Astrocyte (in vitro differentiated cells and primary cell): ENCODE results near the gene DMC1. TPM values are rescaled to one million over a fixed set of nuclear protein-coding genes. Genes with fewer than 3 reads are reported as not detected.

Experiments
- DNase-seq: peaks from one replicate; pipeline ENCODE4 v3.0.0-alpha.2; 2010; ENCODE audit warnings: low read depth
- FAIRE-seq: peaks from 2 replicates; lab custom pipeline; 2011; peaks lifted over from hg19 to GRCh38; lab: Jason Lieb, UNC
- H2AFZ ChIP-seq: 2 replicates; pipeline ENCODE4 v1.6.0; 2012; ENCODE audit warnings: low read depth, low read length, inconsistent platforms
- H3K27ac ChIP-seq: 2 replicates; pipeline ENCODE4 v1.5.1; 2011; ENCODE audit warnings: low read depth, low read length, inconsistent platforms
- H3K27me3 ChIP-seq: 2 replicates; pipeline ENCODE4 v1.6.0; 2011; ENCODE audit warnings: low read length, inconsistent platforms; ENCODE audit not compliant: insufficient read depth
- H3K36me3 ChIP-seq: 2 replicates; pipeline ENCODE4 v1.5.1; 2011; ENCODE audit warnings: low read length, inconsistent platforms; ENCODE audit not compliant: insufficient read depth
- H3K4me1 ChIP-seq: 2 replicates; pipeline ENCODE4 v1.5.1; 2011; ENCODE audit warnings: low read length, inconsistent platforms; ENCODE audit not compliant: insufficient read depth
- H3K4me2 ChIP-seq: 2 replicates; pipeline ENCODE4 v1.6.0; 2012; ENCODE audit warnings: low read length, inconsistent platforms
- H3K4me3 ChIP-seq: 2 replicates; pipeline ENCODE4 v1.5.1; 2011; ENCODE audit warnings: low read depth, mild to moderate bottlenecking, low read length, inconsistent platforms; ENCODE audit not compliant: insufficient read depth
- H3K79me2 ChIP-seq: 2 replicates; pipeline ENCODE4 v1.6.0; 2012; ENCODE audit warnings: mild to moderate bottlenecking, low read length, inconsistent platforms; ENCODE audit not compliant: insufficient read depth
- H3K9ac ChIP-seq: 2 replicates; pipeline ENCODE4 v1.6.0; 2012; ENCODE audit warnings: mild to moderate bottlenecking, low read length, inconsistent platforms
- H3K9me3 ChIP-seq: 2 replicates; pipeline ENCODE4 v1.5.1; 2012; ENCODE audit warnings: low read depth, mild to moderate bottlenecking, low read length, inconsistent platforms; ENCODE audit not compliant: insufficient read depth
- H4K20me1 ChIP-seq: 2 replicates; pipeline ENCODE4 v1.6.0; 2012; ENCODE audit warnings: low read length, inconsistent platforms; ENCODE audit not compliant: insufficient read depth
- H3K27ac Mint-ChIP-seq: one replicate; pipeline ENCODE4 v1.8.0; 2021; ENCODE audit warnings: mild to moderate bottlenecking, mixed read lengths; ENCODE audit not compliant: unreplicated experiment
- H3K27me3 Mint-ChIP-seq: one replicate; pipeline ENCODE4 v1.8.0; 2021; ENCODE audit warnings: low read depth, mixed read lengths; ENCODE audit not compliant: unreplicated experiment
- H3K36me3 Mint-ChIP-seq: one replicate; pipeline ENCODE4 v1.8.0; 2021; ENCODE audit warnings: low read depth, mixed read lengths; ENCODE audit not compliant: unreplicated experiment
- H3K4me1 Mint-ChIP-seq: one replicate; pipeline ENCODE4 v1.8.0; 2021; ENCODE audit warnings: low read depth, mixed read lengths; ENCODE audit not compliant: unreplicated experiment
- H3K4me3 Mint-ChIP-seq: one replicate; pipeline ENCODE4 v1.8.0; 2021; ENCODE audit warnings: mild to moderate bottlenecking, moderate library complexity, mixed read lengths; ENCODE audit not compliant: unreplicated experiment
- H3K9me3 Mint-ChIP-seq: one replicate; pipeline ENCODE4 v1.8.0; 2021; ENCODE audit warnings: mild to moderate bottlenecking, mixed read lengths; ENCODE audit not compliant: unreplicated experiment
- CTCF ChIP-seq: IDR thresholded peaks from 2 replicates; pipeline ENCODE4 v1.5.1; 2011; ENCODE audit warnings: low read depth, mild to moderate bottlenecking, inconsistent platforms, low read length, moderate library complexity; ENCODE audit not compliant: insufficient read depth
- EZH2 ChIP-seq: IDR thresholded peaks from 2 replicates; pipeline ENCODE4 v1.6.1; 2012; ENCODE audit warnings: mild to moderate bottlenecking, low read length, inconsistent platforms; ENCODE audit not compliant: insufficient read depth
- total RNA-seq: library from RNA; stranded (reverse); gene quantifications from 2 replicates; pipeline ENCODE4 v1.2.1, GENCODE V29; 2021

DMC1 gene
- total RNA-seq, 1 donor from 2014 or later: 0.11 TPM

- Histone ChIP-seq H3K9ac (no peak overlapping the region), H3K79me2 (no peaks in the 10 kb centered on the region), H3K4me3 (no peak overlapping the region), H3K4me1 (no peaks in the 10 kb centered on the region), H3K9me3 (no peaks in the 10 kb centered on the region), H3K4me2 (no peak overlapping the region), H2AFZ (no peak overlapping the region), H3K27me3 (no peaks in the 10 kb centered on the region), H3K27ac (no peak overlapping the region), H3K36me3 (no peaks in the 10 kb centered on the region), H4K20me1 (no peaks in the 10 kb centered on the region)
- no peak for DNase-seq
- H3K4me3 Mint-ChIP-seq: no peak overlapping the region
- H3K4me1 Mint-ChIP-seq: no peaks in the 10 kb centered on the region
- H3K27me3 Mint-ChIP-seq: peaks cover 3% of the 10 kb centered on the region
- no peak overlapping the region for H3K27ac Mint-ChIP-seq
- no peaks in the 10 kb centered on the region for H3K36me3 Mint-ChIP-seq
- no peaks in the 10 kb centered on the region for H3K9me3 Mint-ChIP-seq
- FAIRE-seq: no peak
- TF ChIP-seq CTCF: no peak
- no peak for TF ChIP-seq EZH2
Observed at GRCh38 chr22:38513063-38513462, 56.9 kb downstream of the DMC1 start.

- Mint-ChIP-seq H3K27ac (no peak overlapping the region), H3K9me3 (peaks cover 3% of the 10 kb centered on the region), H3K4me1 (peaks cover 3% of the 10 kb centered on the region), H3K36me3 (no peaks in the 10 kb centered on the region), H3K4me3 (no peak overlapping the region), H3K27me3 (no peaks in the 10 kb centered on the region)
- Histone ChIP-seq H3K27ac (no peak overlapping the region), H3K4me2 (no peak overlapping the region), H2AFZ (no peak overlapping the region), H4K20me1 (no peaks in the 10 kb centered on the region), H3K9me3 (no peaks in the 10 kb centered on the region), H3K27me3 (no peaks in the 10 kb centered on the region), H3K9ac (no peak overlapping the region), H3K4me3 (no peak overlapping the region), H3K79me2 (peaks cover 7% of the 10 kb centered on the region), H3K4me1 (no peaks in the 10 kb centered on the region), H3K36me3 (no peaks in the 10 kb centered on the region)
- DNase-seq (no peak), FAIRE-seq (no peak)
- TF ChIP-seq EZH2 (no peak), CTCF (no peak)
Observed at GRCh38 chr22:38510416-38510970, 59.5 kb downstream of the DMC1 start.

- peaks cover 3% of the 10 kb centered on the region for H3K9me3 Mint-ChIP-seq
- peak; percentile 45 for FAIRE-seq
- Histone ChIP-seq H3K4me1 (no peaks in the 10 kb centered on the region), H3K4me2 (peak within 1 kb of the TSS; percentile 88), H4K20me1 (peaks cover 39% of the 10 kb centered on the region), H3K4me3 (peak within 1 kb of the TSS; percentile 98), H3K9ac (peak within 1 kb of the TSS; percentile 100), H3K36me3 (peaks cover 3% of the 10 kb centered on the region), H3K27ac (peak within 1 kb of the TSS; percentile 100), H3K27me3 (no peaks in the 10 kb centered on the region), H2AFZ (peak within 1 kb of the TSS; percentile 91), H3K79me2 (peaks cover 49% of the 10 kb centered on the region), H3K9me3 (no peaks in the 10 kb centered on the region)
- peak within 1 kb of the TSS; percentile 100 for H3K27ac Mint-ChIP-seq
- peak; percentile 92 for DNase-seq
- H3K27me3 Mint-ChIP-seq: no peaks in the 10 kb centered on the region
- peak within 1 kb of the TSS; percentile 99 for H3K4me3 Mint-ChIP-seq
- H3K4me1 Mint-ChIP-seq: peaks cover 13% of the 10 kb centered on the region
- TF ChIP-seq EZH2: no peak
- TF ChIP-seq CTCF: no peak
- peaks cover 7% of the 10 kb centered on the region for H3K36me3 Mint-ChIP-seq
Observed at GRCh38 chr22:38506118-38506962, 63.6 kb downstream of the DMC1 start, which contains the start of gene DDX17. Gene DDX17 (minus strand): TSS chr22:38506311.
